ENCODE data around the gene PAPPA2.
"Not testable (repeated sequence)": the region's sequence is repeated elsewhere in the genome, so short reads cannot be mapped to it uniquely, and the experiment has no call there.

The PAPPA2 gene

DNA sequence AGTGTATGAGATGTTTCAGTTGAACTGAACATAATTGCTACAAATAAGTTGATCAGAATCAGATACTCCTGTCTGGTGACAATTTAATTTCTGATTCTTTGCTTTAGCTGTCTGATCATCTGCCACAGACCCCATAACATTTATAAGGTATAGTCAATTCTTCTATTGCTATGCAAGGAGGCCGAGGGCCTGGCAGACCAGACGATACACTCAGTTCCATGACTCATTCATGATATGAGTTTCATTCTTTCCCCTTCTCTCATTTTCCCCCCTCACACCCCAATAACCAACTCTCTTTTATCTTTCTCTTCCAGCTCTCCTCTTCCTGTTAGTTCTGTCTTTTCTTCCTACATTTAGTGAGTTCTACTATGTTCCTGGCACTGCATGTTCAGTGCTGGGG, 236.8 kb downstream of the PAPPA2 start:
- DNase-seq: no peak

DNA sequence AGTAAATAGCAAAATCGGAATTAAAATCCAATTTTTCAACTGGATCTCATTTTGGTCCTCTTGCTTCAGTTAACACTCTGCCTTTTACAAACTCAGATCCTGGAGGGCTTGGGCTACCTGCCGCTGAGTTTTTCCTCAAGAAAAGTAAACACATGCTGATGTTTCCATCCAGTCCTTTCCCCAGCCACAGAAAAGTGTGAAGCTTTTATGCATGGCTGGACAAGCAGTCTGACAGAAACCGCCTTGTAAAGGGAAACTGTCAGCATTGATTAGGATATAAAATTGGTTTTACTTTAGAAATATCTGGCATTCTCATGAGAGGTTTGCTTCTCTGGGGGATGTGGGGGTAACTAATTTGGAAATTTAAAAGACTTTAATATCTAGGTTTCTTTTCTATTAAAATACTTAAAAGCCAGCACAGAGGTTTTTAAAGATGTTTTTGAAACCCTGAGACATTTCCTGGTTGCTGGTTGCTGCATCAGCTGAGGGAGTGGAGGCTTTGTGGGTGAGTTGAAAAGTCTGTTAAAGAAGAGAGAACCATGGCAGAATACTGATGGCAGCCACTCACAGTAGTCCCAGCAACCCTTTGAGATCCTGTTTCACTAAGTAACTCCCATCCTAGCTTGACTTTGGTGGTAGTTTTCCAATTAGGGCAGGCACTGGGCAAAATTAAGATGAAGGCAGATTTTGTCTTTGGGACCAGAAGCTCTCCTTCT, 238.3 kb downstream of the PAPPA2 start:
- DNase-seq: no peak

DNA sequence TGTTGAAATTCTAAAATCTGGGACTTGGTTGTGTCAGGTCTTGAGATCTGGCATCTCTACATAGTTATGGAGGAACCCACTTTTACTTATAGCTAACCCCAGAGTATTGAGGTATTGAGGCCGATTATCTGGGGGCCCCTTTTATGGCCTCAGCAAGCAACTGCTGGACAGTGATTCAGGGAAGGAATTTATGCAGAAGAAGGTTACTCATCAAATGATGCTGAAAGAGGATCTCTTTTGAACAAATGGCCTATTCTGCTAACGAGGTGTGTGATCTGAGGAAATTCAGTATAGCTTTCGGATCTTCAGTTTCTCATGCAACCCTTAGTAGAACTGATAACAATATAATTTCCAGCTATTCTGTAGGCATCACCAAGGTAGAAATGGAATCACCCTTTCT, 239.9 kb downstream of the PAPPA2 start:
- no peak for DNase-seq

DNA sequence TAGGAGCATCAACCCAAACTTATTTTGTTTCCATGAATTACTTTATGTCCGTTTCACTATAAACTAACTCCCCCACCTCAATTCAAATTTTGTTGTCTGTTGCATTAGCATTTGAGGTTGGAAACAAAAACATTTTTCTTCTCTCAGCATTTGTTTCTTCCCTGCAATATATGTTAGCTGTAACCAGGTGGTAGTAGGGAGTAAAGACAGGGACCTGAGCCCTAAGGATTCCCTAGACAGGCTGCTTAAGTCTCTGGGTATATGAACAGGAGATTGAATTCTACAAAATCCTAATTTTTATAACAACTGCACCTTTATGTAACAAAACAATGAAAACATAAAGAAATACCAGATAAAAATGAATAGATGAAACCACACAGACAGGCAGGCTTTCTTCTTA, 242.6 kb downstream of the PAPPA2 start:
- DNase-seq: no peak

DNA sequence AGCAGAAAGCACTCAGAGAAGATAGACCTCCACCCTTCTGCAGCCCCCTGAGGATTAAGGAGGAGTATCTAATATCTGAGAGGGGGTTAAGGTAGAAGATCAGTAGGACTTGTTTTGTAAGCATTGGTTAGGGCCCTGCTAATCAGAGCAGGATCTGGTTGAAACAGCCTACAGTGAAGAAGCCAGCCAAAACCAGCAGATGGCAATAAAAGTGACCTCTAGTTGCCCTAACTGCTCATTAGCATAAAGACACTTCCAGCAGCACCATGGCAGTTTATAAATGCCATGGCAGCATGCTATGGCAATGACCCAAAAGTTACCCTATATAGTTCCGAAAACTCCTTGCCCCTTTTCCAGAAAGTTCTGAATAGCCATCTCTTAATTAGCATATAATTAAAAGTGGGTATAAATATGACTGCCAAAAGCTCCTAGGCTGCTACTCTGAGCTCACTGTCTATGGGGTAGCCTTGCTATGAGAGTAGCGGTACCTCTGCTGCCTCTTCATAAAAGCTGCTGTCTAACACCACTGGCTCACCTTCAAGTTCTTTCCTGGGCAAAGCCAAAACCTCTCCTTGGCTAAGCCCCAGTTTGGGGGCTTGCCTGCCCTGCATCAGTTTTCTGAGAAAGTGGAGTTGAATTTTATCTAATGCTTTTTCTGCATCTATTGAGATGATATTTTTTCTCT, 254.2 kb downstream of the PAPPA2 start:
- DNase-seq: no peak

DNA sequence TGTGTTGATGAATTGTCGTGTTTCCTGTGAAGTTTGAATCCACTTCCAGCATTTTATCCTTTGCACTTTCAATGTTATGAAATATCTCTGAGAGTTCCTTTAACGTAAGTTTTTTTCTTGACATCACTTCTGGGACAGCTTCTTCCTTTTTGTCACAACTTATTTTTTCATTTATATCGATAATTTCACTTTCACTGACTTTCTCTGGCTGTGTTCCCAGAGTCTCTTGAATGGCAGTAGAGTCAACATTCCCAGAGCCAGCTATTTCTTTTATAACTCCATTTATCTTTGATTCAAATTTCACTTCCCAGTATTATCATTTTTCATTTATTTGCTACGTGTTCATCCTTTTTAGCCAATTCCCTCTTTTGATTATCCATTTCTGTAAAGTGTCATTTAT, 256.5 kb downstream of the PAPPA2 start:
- no peak for DNase-seq

DNA sequence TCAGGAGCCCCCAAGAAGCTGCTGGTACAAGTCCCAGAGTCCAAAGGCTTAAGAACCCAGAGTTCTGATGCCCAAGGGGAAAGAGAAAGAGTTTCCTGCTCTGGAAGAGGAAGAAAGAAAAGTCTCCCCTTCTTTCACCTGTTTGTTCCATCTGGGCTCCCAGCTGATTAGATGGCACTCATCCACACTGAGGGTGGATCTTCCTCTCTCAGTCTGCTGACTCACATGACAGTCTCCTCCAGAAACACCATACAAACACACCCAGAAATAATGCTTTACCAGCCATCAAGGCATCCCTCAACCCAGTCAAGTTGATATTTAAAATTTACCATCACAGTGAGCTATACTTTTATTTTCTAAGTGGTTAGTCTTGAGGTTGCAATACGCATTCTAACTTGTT, 257.9 kb downstream of the PAPPA2 start:
- DNase-seq: no peak

DNA sequence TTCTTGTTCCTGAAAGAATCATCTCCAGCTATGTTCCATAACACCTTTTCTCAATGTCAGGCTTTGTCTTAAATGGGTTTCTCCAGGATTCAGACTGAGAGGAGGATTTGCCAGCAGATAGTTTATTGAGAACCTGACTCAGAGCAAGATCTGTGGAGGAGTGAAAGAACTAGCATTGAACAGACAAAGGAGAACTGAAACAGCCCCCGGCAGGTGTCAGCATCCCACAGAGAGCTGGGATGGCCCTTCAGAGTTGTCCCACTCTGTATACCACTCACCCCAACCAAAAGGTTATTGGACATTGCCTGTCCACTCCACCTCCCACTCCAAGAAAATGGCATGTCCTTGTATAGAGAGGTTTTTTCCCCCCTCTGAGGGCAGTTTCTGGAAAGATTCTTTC, 270.7 kb downstream of the PAPPA2 start:
- no peak for DNase-seq

DNA sequence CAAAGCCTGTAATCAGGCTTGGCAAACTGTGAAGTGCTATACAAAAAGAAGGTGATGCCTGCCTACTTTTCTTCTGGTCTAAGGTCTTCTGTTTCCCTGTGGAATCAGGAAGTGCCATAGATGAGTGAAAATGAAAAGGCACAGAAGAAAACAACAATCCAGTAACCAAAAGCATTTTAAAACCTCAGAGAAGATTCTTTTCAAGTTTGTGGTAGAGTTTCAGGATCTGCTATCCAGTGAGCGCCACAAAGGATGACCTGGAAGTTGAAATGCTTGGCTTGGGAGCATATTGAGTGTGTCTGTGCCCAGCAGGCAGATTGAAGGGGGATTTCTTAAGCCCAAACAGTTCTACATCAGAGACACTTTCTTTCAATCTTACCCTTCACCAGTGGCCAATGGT, 272.2 kb downstream of the PAPPA2 start:
- no peak for DNase-seq

DNA sequence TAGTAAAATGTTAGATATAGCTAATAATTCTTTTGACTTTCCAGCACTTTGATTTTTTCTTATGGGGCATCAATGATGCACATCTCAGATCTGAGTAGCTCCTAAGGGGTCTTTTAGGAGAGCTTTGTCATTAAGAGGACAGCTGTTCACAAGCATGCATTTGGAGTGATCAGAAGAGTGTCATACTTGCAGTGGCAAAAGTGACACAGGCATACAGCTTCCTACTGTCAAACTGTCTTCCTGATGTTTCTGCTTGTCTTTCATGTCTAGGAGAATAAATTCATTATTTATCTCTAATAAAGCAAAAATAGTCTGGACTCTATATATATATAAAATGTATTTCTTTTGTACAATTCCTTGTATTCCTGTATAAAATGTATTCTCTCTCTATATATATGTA, 273.0 kb downstream of the PAPPA2 start:
- no peak for DNase-seq

DNA sequence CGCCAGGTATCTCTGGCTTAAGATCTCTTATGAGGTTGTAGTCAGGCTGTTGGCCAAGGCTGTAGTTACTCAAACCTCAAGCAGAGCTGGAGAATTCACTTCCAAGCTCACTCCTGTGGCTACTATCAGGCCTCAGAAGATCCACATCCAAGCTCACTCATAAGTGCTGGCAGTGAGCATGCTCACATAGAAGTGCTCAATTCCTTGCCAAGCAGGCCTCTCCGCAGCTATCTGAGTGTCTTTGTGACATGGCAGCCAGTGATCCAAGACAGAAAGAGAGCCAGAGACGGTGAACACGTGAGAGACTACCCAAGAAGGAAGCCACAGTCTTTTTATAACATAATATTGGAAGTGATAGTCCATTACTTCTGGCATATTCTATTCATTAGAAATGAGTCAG, 278.2 kb downstream of the PAPPA2 start:
- DNase-seq: no peak

DNA sequence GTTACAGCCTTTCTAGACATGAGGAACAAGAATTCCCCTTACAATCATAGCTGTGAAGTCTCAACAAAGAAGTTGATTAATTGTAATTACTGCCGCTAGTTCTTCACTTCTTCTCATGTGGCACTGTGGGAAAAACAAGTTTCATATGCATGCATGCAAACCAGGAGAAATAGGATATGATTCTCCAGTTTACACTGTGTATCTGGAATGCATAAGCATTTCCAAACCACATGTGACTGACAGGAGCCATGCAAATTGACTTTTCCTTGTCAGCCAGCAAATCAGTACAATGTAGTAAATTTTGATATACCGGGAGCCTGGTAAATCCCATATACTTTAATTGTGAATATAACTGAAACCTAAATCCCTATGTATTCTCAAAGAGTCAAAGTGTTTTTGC, 279.3 kb downstream of the PAPPA2 start:
- no peak for DNase-seq

DNA sequence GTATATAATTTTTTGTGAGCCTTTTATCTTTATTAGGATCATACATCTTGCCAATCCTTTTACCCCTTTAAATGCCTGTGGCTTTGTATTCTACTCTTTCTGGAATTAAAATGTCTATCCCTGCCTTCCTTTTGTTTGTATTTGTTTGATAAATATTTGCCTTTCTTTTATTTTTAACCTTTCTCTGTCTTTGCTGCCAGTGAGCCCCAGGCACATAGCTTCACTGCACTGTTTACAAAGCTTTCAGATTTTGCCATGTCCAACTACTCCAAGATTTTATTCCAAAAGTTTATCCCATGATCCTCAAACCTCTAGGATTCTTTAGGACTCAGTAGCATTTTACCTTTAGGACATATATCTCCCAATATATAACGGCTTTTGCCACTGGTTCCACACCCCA, 281.2 kb downstream of the PAPPA2 start:
- DNase-seq: no peak

DNA sequence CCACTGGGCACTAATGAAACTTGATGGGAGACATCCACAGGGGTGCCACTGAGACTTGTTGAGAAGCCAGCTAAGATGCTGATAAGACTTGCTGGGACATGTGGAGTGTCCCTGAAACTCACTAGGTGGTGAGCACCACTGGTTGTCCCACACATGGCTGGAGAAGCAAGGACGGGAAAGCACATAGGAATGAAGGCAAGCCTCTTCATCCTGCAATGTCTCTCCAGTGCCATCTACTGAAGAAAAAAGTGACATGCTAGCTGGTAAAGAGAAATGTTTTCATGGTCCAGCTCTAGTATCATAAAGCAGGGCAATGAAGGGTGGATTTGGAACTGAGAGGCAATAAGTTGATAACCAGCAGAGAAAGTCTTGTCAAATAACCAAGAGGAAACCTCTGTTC, 283.0 kb downstream of the PAPPA2 start:
- DNase-seq: no peak

DNA sequence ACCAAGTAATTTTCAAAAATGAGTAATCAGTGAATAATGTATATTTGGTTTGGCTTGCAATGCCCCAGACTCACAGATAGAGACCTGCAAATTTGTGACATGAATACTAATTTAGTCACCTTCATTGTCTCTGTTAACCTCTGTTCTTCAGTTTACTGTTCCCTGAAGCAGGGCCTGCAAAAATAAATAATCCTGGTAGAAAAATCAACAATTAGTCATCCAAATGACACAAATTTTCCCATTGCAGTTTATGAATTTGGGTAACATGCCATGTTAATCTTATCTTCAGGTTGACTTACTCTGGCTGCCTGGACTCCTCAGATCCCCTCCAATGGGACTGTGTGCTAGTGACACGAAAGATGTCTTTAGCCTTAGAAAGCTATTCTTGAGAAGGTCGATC, 289.5 kb downstream of the PAPPA2 start:
- DNase-seq: no peak

DNA sequence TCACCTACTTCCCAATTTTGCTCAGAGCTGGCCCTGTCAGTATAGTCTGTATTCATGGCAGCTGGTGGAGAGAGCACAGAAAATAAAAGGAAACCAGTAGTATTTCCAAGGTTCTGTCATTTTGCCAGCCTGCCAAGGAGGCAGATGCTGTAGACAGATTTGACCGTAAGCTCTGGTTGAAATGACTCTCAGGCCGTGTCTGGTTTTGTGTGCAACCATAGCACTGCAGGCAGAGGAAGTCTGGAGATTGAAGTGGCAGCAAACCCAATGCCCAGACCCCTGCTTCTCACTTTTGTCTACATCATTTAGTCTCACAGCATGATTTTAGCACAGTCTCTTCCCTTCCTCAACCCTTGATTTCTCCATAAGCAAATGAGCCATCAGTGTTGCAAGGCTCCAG, 291.7 kb downstream of the PAPPA2 start:
- DNase-seq: no peak

DNA sequence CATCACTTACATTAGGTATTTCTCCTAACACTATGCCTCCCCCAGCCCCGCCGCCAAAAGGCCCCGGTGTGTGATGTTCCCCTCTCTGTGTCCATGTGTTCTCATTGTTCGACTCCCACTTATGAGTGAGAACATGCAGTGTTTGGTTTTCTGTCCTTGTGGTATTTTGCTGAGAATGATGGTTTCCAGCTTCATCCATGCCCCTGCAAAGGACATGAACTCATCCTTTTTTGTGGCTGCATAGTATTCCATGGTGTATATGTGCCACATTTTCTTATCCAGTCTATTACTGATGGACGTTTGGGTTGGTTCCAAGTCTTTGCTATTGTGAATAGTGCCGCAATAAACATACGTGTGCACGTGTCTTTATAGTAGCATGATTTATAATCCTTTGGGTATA, 293.8 kb downstream of the PAPPA2 start:
- DNase-seq: not testable (repeated sequence)

DNA sequence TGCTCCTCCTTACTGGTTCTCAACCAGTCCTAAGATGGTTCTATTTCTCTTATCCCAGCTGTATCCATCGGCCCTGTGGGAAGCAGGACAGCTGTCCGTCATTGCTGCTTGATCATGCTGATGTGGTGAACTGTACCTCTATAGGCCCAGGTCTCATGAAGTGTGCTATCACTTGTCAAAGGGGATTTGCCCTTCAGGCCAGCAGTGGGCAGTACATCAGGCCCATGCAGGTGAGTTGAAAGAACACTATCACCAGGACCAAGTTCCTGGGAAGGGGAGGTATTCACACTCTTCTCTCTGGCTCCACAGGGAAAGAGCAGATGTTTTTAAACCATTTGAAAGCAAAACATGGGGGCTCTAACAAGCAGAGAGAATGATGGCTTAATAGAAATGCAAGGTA, 302.6 kb downstream of the PAPPA2 start:
- DNase-seq: no peak

DNA sequence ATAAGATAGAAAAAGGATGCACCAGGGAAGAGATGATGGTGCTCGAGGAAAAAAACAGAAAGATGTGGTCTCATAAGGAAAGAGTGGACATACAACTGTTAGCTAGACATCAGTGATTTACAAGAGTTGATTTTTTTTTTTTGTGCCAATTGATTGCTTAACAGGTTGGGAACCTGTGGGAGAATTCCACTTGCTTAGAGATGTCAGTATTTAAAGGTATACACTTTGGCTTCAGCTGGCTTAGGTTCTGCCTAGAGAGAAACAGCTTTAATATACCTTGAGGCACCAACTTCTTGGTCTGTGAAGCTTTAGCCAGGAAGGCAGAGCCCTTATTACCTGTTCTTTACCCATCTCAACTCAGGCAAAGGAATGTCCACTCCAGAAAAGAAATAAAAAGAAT, 303.8 kb downstream of the PAPPA2 start:
- no peak for DNase-seq

DNA sequence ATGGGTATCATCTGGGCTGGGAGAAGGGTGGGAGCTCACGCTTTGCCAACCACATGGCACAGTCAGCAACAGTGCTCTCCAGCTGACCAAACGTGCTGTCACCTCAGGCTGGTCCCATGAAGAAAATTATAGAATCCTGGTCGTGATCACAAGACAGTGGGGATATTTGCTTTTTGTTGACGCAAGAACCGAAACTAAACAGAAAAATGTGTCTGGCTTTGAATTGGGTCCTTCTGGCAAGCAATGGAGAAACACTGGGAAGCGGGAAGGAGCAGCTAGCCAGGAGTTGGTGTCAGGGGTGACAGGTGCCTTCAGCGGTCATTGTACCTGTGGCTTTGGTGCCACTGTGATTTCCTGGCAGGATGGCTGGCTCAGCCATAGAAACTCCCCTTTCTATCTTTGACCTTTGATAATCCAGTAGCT, 304.8 kb downstream of the PAPPA2 start:
- no peak for DNase-seq

DNA sequence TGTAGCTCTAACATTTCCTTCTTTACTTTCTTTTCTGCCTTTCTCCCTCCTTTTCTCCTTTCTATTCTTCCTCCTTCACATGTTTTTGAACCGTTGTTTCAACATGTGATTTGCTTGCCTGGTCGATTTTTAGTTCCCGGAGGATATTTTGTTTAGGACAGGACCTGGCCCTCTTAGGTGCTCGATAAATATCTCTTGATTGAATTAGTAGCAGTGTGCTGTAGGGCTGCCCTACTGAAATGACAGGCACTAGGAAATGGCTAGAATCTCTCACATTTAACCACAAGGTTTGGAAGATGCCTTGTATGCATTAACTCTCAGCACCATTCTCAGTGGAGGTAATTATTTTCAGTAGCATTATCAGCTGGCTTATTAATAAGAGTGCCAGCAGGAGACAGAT, 305.6 kb downstream of the PAPPA2 start:
- DNase-seq: no peak

DNA sequence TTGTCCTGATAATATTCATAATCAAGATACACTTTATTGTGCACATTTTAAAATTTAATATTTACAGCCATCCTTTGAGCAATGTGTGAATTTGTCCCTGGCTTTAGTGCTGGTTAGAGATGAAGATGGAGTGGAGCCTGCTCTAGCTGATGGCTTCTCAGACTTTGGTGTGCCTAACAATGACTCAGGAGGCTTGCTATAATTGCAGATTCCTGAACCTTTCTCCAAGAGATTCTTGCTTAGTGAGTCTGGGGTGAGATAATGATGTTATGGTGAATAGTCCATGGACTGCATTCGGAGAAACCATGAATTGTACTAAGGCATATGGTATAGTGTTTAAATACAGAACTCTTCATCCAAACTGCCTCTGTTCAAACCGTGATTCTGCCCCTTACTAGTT, 307.1 kb downstream of the PAPPA2 start:
- no peak for DNase-seq

DNA sequence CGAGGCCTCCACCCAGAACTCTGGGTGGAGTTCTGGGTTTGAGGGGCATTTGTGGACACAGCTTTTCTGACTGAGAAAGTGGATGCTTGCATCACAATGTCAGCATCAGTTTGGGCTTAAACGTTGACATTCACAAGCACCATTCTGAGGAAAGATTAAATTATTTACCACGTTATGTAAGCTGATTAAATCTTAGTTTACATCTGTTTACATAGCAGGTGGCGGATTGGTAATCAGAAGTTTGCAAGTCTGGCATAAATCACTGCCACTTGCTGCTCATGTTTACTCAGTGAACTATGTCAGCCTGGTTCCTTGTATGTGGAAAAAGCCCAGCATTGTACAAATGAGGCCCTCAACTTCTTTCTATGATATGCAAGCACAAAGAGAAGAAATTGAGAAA, 310.1 kb downstream of the PAPPA2 start:
- no peak for DNase-seq

DNA sequence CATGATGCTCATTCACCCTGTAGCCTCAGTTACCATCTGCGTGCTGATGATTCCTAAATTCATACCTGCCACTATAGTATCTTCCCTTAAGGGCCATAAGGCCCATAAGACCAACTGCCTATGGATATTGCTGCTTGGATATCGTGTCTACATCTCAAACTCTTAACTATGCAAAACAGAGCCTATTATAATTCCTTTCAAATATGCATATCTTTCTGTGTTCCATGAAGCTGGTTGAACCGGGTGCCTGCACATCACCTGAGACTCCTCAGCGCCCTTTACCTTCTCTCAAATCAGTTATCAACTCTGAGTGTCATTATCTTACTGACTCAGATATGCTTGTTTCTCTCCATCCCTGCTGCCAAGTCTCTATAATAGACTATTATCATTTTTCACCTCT, 311.2 kb downstream of the PAPPA2 start:
- no peak for DNase-seq

DNA sequence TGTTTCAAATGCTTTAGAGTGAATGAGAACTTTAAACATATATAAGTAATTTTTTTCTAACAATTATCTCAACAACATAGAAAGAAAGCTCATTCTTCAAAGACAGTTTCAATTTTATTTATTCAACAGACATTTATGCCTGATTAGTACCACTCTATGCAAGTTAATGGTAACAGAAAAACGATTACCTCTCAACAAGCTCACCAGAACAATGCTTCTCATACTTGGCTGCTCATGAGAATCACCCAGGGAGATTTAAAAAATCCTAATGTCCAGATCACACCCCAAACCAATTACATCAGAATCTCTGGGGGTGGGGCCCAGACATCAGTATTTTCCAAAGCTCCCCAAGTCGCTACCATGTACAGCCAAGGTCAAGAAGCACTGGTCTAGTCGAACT, 312.4 kb downstream of the PAPPA2 start:
- DNase-seq: no peak

Data from CD4-positive, alpha-beta T cell treated with Interleukin-4 for 4 hours (primary cell).